SU-DHL-6 (cell line): ENCODE measurements around the gene MIOX.

Source experiments
- H2AFZ ChIP-seq: fragments of 200-600 bp; sonication (generic); 2 replicates; pipeline ENCODE4 v1.6.1; 2014; ENCODE audit warnings: low read depth, mild to moderate bottlenecking, moderate library complexity, mixed read lengths, antibody characterized with exemption, low read length; ENCODE audit not compliant: severe bottlenecking
- H3F3A ChIP-seq: fragments of 200-600 bp; shearing (Covaris generic); 2 replicates; pipeline ENCODE4 v1.6.0; 2016; ENCODE audit warnings: antibody characterized with exemption, mild to moderate bottlenecking; ENCODE audit not compliant: insufficient read depth
- H3K27ac ChIP-seq: fragments of 200-600 bp; sonication (generic); 2 replicates; pipeline ENCODE4 v1.5.1; 2016; ENCODE audit warnings: low read depth, mild to moderate bottlenecking, low read length, moderate library complexity, mixed read lengths
- H3K27me3 ChIP-seq: fragments of 200-600 bp; sonication (generic), shearing (Covaris generic); 2 replicates; pipeline ENCODE4 v1.6.0; 2014; ENCODE audit warnings: mild to moderate bottlenecking, low read length
- H3K36me3 ChIP-seq: fragments of 200-600 bp; sonication (generic); 2 replicates; pipeline ENCODE4 v1.6.1; 2014; ENCODE audit warnings: mild to moderate bottlenecking, low read length, mixed read lengths
- H3K4me2 ChIP-seq: fragments of 300-600, 200-600 bp; shearing (Covaris generic), sonication (generic); 2 replicates; pipeline ENCODE4 v1.6.0; 2014; ENCODE audit warnings: low read length, low read depth, mild to moderate bottlenecking; ENCODE audit not compliant: poor library complexity, severe bottlenecking
- H3K4me3 ChIP-seq: fragments of 200-600 bp; sonication (generic); 2 replicates; pipeline ENCODE4 v1.5.1; 2014; ENCODE audit warnings: antibody characterized with exemption, low read length, mild to moderate bottlenecking, mixed read lengths; ENCODE audit not compliant: insufficient read depth, poor library complexity, severe bottlenecking
- H3K79me2 ChIP-seq: fragments of 200-600 bp; sonication (generic); 2 replicates; pipeline ENCODE4 v1.6.1; 2014; ENCODE audit warnings: mild to moderate bottlenecking, low read length, moderate library complexity; ENCODE audit not compliant: insufficient read depth
- H3K9ac ChIP-seq: fragments of 200-600 bp; sonication (generic); 2 replicates; pipeline ENCODE4 v1.7.0; 2014; ENCODE audit warnings: mild to moderate bottlenecking, low read length
- H3K9me2 ChIP-seq: fragments of 200-600 bp; sonication (generic); replicated peaks from 2 replicates; pipeline ENCODE4 v1.6.1; 2014; ENCODE audit warnings: low read length; ENCODE audit not compliant: insufficient read depth
- H3K9me3 ChIP-seq: fragments of 200-600 bp; sonication (generic); 2 replicates; pipeline ENCODE4 v1.6.1; 2014; ENCODE audit warnings: low read length, mixed read lengths; ENCODE audit not compliant: insufficient read depth
- H4K20me1 ChIP-seq: fragments of 200-600 bp; sonication (generic); 2 replicates; pipeline ENCODE4 v1.6.1; 2014; ENCODE audit warnings: low read depth, mild to moderate bottlenecking, antibody characterized with exemption, low read length, moderate library complexity, mixed read lengths
- EZH2phosphoT487 ChIP-seq: fragments of 200-600 bp; sonication (generic), shearing (Covaris generic); conservative IDR thresholded peaks from 2 replicates; pipeline ENCODE4 v1.6.1; 2018; ENCODE audit warnings: mild to moderate bottlenecking, antibody characterized with exemption, low read length, moderate library complexity, mixed read lengths
- TF ChIP-seq, protein P1 (sequence below): fragments of 200-600 bp; sonication (generic); IDR thresholded peaks from one replicate; pipeline ENCODE4 v1.5.1; 2017; ENCODE audit warnings: antibody characterized with exemption, mild to moderate bottlenecking, low read length, moderate library complexity; ENCODE audit not compliant: insufficient read depth, poor library complexity, severe bottlenecking

MIOX gene

DNA sequence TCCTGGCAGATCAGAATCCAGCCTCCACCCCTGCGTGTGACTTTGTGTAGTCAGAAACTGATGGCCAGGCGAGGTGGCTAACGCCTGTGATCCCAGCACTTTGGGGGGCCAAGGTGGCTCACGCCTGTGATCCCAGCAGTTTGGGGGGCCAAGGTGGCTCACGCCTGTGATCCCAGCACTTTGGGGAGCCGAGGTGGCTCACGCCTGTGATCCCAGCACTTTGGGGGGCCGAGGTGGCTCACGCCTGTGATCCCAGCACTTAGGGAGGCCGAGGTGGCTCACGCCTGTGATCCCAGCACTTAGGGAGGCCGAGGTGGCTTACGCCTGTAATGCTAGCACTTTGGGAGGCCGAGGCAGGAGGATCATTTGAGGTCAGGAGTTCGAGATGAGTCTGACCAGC is 26.5 kb downstream of the MIOX start:
- Histone ChIP-seq H3K79me2 (peaks cover 79% of the 10 kb centered on the region), H3K27me3 (no peaks in the 10 kb centered on the region), H3F3A (peaks cover 9% of the 10 kb centered on the region), H2AFZ (no peak overlapping the region), H4K20me1 (no peaks in the 10 kb centered on the region), H3K4me3 (no peak overlapping the region), H3K36me3 (peaks cover 8% of the 10 kb centered on the region; the same call in 1 of the 2 replicates), H3K27ac (no peak overlapping the region), H3K4me2 (no peak overlapping the region), H3K9me2 (no peaks in the 10 kb centered on the region), H3K9me3 (no peaks in the 10 kb centered on the region), H3K9ac (no peak overlapping the region)
- TF ChIP-seq EZH2phosphoT487: no peak
- TF ChIP-seq, protein P1, sequence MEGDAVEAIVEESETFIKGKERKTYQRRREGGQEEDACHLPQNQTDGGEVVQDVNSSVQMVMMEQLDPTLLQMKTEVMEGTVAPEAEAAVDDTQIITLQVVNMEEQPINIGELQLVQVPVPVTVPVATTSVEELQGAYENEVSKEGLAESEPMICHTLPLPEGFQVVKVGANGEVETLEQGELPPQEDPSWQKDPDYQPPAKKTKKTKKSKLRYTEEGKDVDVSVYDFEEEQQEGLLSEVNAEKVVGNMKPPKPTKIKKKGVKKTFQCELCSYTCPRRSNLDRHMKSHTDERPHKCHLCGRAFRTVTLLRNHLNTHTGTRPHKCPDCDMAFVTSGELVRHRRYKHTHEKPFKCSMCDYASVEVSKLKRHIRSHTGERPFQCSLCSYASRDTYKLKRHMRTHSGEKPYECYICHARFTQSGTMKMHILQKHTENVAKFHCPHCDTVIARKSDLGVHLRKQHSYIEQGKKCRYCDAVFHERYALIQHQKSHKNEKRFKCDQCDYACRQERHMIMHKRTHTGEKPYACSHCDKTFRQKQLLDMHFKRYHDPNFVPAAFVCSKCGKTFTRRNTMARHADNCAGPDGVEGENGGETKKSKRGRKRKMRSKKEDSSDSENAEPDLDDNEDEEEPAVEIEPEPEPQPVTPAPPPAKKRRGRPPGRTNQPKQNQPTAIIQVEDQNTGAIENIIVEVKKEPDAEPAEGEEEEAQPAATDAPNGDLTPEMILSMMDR: no peak

DNA sequence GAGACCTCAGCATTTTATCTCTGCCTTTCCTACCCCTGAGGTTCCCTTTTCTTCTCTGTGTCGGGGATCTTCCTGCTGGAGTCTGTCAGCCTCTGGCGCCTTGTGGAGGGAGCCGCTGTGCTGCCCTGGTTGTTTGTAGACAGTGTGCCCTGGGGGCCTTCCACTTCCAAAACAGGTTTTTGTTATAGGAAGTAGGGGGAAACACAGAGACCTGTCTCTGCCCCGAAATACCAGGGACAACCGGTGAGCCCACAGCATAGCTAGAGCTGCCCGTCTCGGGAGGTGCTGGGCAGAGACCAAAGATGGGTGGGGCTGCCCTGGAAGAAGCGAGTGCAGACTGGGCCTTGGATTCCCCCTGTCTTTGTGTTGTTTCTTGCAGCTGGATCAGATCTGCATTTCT is 29.4 kb downstream of the MIOX start:
- H3K27ac ChIP-seq: no peak overlapping the region
- no peaks in the 10 kb centered on the region for H3K27me3 ChIP-seq
- no peaks in the 10 kb centered on the region for H3K9me3 ChIP-seq
- H3K4me3 ChIP-seq: no peak overlapping the region
- no peak for TF ChIP-seq EZH2phosphoT487
- TF ChIP-seq, protein P1: no peak
- no peaks in the 10 kb centered on the region for H3K9me2 ChIP-seq
- H3F3A ChIP-seq: no peaks in the 10 kb centered on the region
- peaks cover 8% of the 10 kb centered on the region; the same call in 1 of the 2 replicates for H3K36me3 ChIP-seq
- no peak overlapping the region for H2AFZ ChIP-seq
- no peak overlapping the region for H3K4me2 ChIP-seq
- H3K79me2 ChIP-seq: peaks cover 52% of the 10 kb centered on the region
- no peaks in the 10 kb centered on the region for H4K20me1 ChIP-seq
- no peak overlapping the region for H3K9ac ChIP-seq

DNA sequence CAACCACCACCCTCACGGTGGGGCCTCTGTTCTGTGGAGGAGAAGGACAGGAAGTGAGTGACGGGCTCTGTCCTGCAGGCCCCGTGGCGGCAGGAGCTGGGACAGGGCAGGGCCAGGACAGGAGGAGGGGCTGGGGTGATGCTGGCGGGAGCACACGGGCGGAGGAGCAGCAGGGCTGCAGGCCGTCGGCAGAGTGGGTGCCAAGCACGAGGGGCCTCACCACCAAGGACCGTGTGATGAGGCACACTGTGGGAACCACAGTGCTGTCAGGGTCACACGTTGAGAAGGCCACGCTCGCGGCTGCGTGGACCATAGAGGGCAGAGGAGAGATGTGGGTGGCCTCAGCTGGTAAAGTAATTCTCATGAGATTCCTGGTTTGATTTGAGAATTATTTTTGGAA is 30.2 kb downstream of the MIOX start:
- Histone ChIP-seq H3K9ac (no peak overlapping the region), H3K27ac (no peak overlapping the region), H3K4me3 (no peak overlapping the region), H3K9me3 (no peaks in the 10 kb centered on the region), H3K4me2 (no peak overlapping the region), H3F3A (no peaks in the 10 kb centered on the region), H3K79me2 (peaks cover 46% of the 10 kb centered on the region), H3K9me2 (no peaks in the 10 kb centered on the region), H4K20me1 (no peaks in the 10 kb centered on the region), H3K36me3 (peaks cover 8% of the 10 kb centered on the region; the same call in 1 of the 2 replicates), H3K27me3 (no peaks in the 10 kb centered on the region), H2AFZ (no peak overlapping the region)
- TF ChIP-seq, protein P1: no peak
- TF ChIP-seq EZH2phosphoT487: no peak
